IMR-90 (cell line): ENCODE data around the gene CNPY1. TPM values are rescaled to one million over a fixed set of nuclear protein-coding genes. Genes with fewer than 3 reads are reported as not detected.

Experiments
- ATAC-seq: fragments of 200-7000 bp; cut with Tn5 transposase; 2 replicates; pipeline ENCODE4 v1.9.1; 2020; ENCODE audit warnings: low read depth, mild to moderate bottlenecking, moderate library complexity
- BruUV-seq: library from RNA; stranded (reverse); fragments of 400-500 nt; replicated peaks from 2 replicates; lab custom pipeline; 2021; lab: Mats Ljungman, UMichigan
- CTCF ChIA-PET: fragments of 300-600 bp; formaldehyde crosslinking; extraction: SDS; loops from one replicate; lab custom pipeline; 2021; ENCODE audit warnings: antibody characterized with exemption; lab: Yijun Ruan, JAX
- POLR2A ChIA-PET: fragments of 300-600 bp; sonication (Branson Sonifier 250); formaldehyde crosslinking; loops from one replicate; lab custom pipeline; 2022; ENCODE audit warnings: antibody characterized with exemption; ENCODE audit not compliant: unreplicated experiment; lab: Charles Lee
- DNase-seq: peaks from one replicate; pipeline ENCODE4 v3.0.0; 2013
- H2AFZ ChIP-seq: replicated peaks from 2 replicates; pipeline ENCODE3; 2013; ENCODE audit warnings: low read length, mild to moderate bottlenecking; ENCODE audit not compliant: poor library complexity
- H2AK5ac ChIP-seq: 2 replicates; pipeline ENCODE4 v1.6.1; 2013; ENCODE audit warnings: low read depth, low read length, inconsistent platforms
- H2AK9ac ChIP-seq: replicated peaks from 2 replicates; pipeline ENCODE3; 2013; ENCODE audit warnings: mild to moderate bottlenecking, low read depth, low read length, moderate library complexity; ENCODE audit not compliant: poor library complexity
- H2BK120ac ChIP-seq: 2 replicates; pipeline ENCODE4 v1.6.1; 2013; ENCODE audit warnings: low read depth, low read length, inconsistent platforms
- H2BK15ac ChIP-seq: 3 replicates; pipeline ENCODE4 v1.6.1; 2013; ENCODE audit warnings: low read depth, low read length, inconsistent platforms
- H2BK20ac ChIP-seq: 2 replicates; pipeline ENCODE4 v1.6.1; 2013; ENCODE audit warnings: low read depth, mild to moderate bottlenecking, inconsistent platforms, low read length, moderate library complexity
- H2BK5ac ChIP-seq: 2 replicates; pipeline ENCODE4 v1.6.1; 2013; ENCODE audit warnings: mild to moderate bottlenecking, low read depth, low read length, inconsistent platforms; ENCODE audit not compliant: poor library complexity, severe bottlenecking
- H3K14ac ChIP-seq: replicated peaks from 2 replicates; pipeline ENCODE4 v1.6.1; 2013; ENCODE audit warnings: low read depth, low read length, inconsistent platforms
- H3K18ac ChIP-seq: 2 replicates; pipeline ENCODE4 v1.6.1; 2013; ENCODE audit warnings: low read depth, low read length, control low read depth
- H3K23ac ChIP-seq: 2 replicates; pipeline ENCODE4 v1.6.1; 2013; ENCODE audit warnings: low read depth, low read length, inconsistent platforms
- H3K27ac ChIP-seq: 2 replicates; pipeline ENCODE4 v1.5.1; 2013; ENCODE audit warnings: mild to moderate bottlenecking, control low read depth, low read length; ENCODE audit not compliant: insufficient read depth
- H3K27me3 ChIP-seq: 2 replicates; pipeline ENCODE4 v1.6.1; 2013; ENCODE audit warnings: low read length; ENCODE audit not compliant: control insufficient read depth, insufficient read depth
- H3K36me3 ChIP-seq: 2 replicates; pipeline ENCODE4 v1.6.1; 2013; ENCODE audit warnings: low read length, mixed read lengths; ENCODE audit not compliant: control insufficient read depth, insufficient read depth
- H3K4ac ChIP-seq: 2 replicates; pipeline ENCODE4 v1.6.1; 2013; ENCODE audit warnings: low read depth, low read length, inconsistent platforms
- H3K4me1 ChIP-seq: 2 replicates; pipeline ENCODE4 v1.6.1; 2013; ENCODE audit warnings: low read length, mixed read lengths; ENCODE audit not compliant: control insufficient read depth, insufficient read depth
- H3K4me2 ChIP-seq: 2 replicates; pipeline ENCODE4 v1.6.1; 2013; ENCODE audit warnings: low read depth, mild to moderate bottlenecking, control low read depth, low read length, moderate library complexity
- H3K4me3 ChIP-seq: 2 replicates; pipeline ENCODE4 v1.5.1; 2013; ENCODE audit warnings: low read depth, mild to moderate bottlenecking, control low read depth, low read length, moderate library complexity; ENCODE audit not compliant: insufficient read depth
- H3K56ac ChIP-seq: 2 replicates; pipeline ENCODE4 v1.6.1; 2013; ENCODE audit warnings: low read length, inconsistent platforms; ENCODE audit not compliant: insufficient read depth; ENCODE audit errors: extremely low read depth
- H3K79me1 ChIP-seq, 2 experiments: 2 replicates each; pipeline ENCODE4 v1.6.1; 2013; ENCODE audit warnings: low read length in 2 of 2, inconsistent platforms in 1 of 2, low read depth in 1 of 2
- H3K9ac ChIP-seq: 2 replicates; pipeline ENCODE4 v1.6.1; 2013; ENCODE audit warnings: low read depth, low read length, control low read depth
- H3K9me1 ChIP-seq: 2 replicates; pipeline ENCODE4 v1.6.1; 2013; ENCODE audit warnings: low read length, inconsistent platforms; ENCODE audit not compliant: insufficient read depth
- H3K9me3 ChIP-seq: 2 replicates; pipeline ENCODE4 v1.6.1; 2013; ENCODE audit warnings: low read length; ENCODE audit not compliant: control insufficient read depth, insufficient read depth
- H4K20me1 ChIP-seq: 2 replicates; pipeline ENCODE4 v1.6.1; 2013; ENCODE audit warnings: low read length, inconsistent platforms; ENCODE audit not compliant: insufficient read depth
- H4K5ac ChIP-seq: 2 replicates; pipeline ENCODE4 v1.6.1; 2013; ENCODE audit warnings: mild to moderate bottlenecking, low read depth, low read length, control low read depth
- H4K8ac ChIP-seq, 2 experiments: 2 replicates each; pipeline ENCODE4 v1.6.1; 2013; ENCODE audit warnings: low read depth in 2 of 2, low read length in 2 of 2, control low read depth in 1 of 2, inconsistent platforms in 1 of 2
- H4K91ac ChIP-seq: 2 replicates; pipeline ENCODE4 v1.6.1; 2013; ENCODE audit warnings: low read depth, low read length, inconsistent platforms; ENCODE audit not compliant: insufficient read depth
- CEBPB ChIP-seq: IDR thresholded peaks from 2 replicates; pipeline ENCODE4 v1.6.1; 2012; ENCODE audit warnings: low read depth, low read length, improper control_type of control experiment
- FOS ChIP-seq: fragments of 150-350 bp; IDR thresholded peaks from 2 replicates; pipeline ENCODE4 v1.6.1; 2016; ENCODE audit warnings: low read depth, low read length
- MXI1 ChIP-seq: IDR thresholded peaks from 2 replicates; pipeline ENCODE4 v1.6.1; 2012; ENCODE audit warnings: low read depth, mild to moderate bottlenecking, low read length, moderate library complexity, borderline replicate concordance
- RAD21 ChIP-seq: IDR thresholded peaks from 2 replicates; pipeline ENCODE4 v1.6.1; 2012; ENCODE audit warnings: low read length, improper control_type of control experiment
- RCOR1 ChIP-seq: IDR thresholded peaks from 2 replicates; pipeline ENCODE4 v1.6.1; 2012; ENCODE audit warnings: mild to moderate bottlenecking, low read length, improper control_type of control experiment; ENCODE audit not compliant: insufficient replicate concordance
- RFX5 ChIP-seq: IDR thresholded peaks from 2 replicates; pipeline ENCODE4 v1.8.0; 2012; ENCODE audit warnings: low read depth, mild to moderate bottlenecking, low read length, moderate library complexity
- SMC3 ChIP-seq: fragments of 150-350 bp; IDR thresholded peaks from 2 replicates; pipeline ENCODE4 v1.6.1; 2016; ENCODE audit warnings: low read depth, mild to moderate bottlenecking, antibody characterized with exemption, low read length, moderate library complexity
- USF2 ChIP-seq: fragments of 150-350 bp; IDR thresholded peaks from 2 replicates; pipeline ENCODE4 v1.6.1; 2017; ENCODE audit warnings: mild to moderate bottlenecking, antibody characterized with exemption, low read length, low read depth
- WGBS, 2 experiments: methylation state at CpG; one replicate each; pipeline versions ENCODE4 v1.1.5 to v1.1.7; 2013; ENCODE audit warnings: missing lambda C conversion rate in 2 of 2; ENCODE audit not compliant: insufficient read length in 1 of 2; ENCODE audit errors: extremely low coverage in 2 of 2; 5-methylcytosine and 5-hydroxymethylcytosine counted together
- dilution Hi-C: fragments of 300-500 bp; cut with HindIII; formaldehyde crosslinking; loops from one replicate; pipeline ENCODE4 v1.14.3; 2018; ENCODE audit warnings: low sequenced_read_pairs; ENCODE audit not compliant: unreplicated experiment
- in situ Hi-C: fragments of 300-500 bp; cut with MboI; formaldehyde crosslinking; loops from 3 replicates; pipeline ENCODE4 v1.14.3; 2019; ENCODE audit warnings: low sequenced_read_pairs, inconsistent platforms, mixed read lengths
- intact Hi-C: fragments of 100-400 bp; cut with micrococcal nuclease; formaldehyde crosslinking; loops from 2 replicates; pipeline ENCODE4 v1.10.0; 2022
- polyA plus RNA-seq, 3 experiments: library from polyadenylated mRNA; depleted of rRNA; stranded (reverse); fragments of >200 nt; gene quantifications; 2 replicates each; pipeline ENCODE4 v1.2.3, GENCODE V29; 2012; ENCODE audit warnings: low replicate concordance in 1 of 3
- total RNA-seq: library from RNA; depleted of rRNA; stranded (reverse); fragments of >200 nt; gene quantifications from 2 replicates; pipeline ENCODE4 v1.2.3, GENCODE V29; 2012

Gene CNPY1
- total and polyA plus RNA-seq, 2 of the 4 experiments (the other 2 are of a cell fraction): not detected

GRCh38 chr7:155509359-155509724 is 37.0 kb downstream of the CNPY1 start:
- no peak overlapping the region for H3K23ac ChIP-seq
- no peak overlapping the region for H3K14ac ChIP-seq
- H3K9ac ChIP-seq: no peak overlapping the region
- H3K4me1 ChIP-seq: no peaks in the 10 kb centered on the region
- H3K9me3 ChIP-seq: no peaks in the 10 kb centered on the region; the same call in 1 of the 2 replicates
- H3K4ac ChIP-seq: no peak overlapping the region
- H3K36me3 ChIP-seq: no peaks in the 10 kb centered on the region
- ATAC-seq: no peak
- H3K9me1 ChIP-seq: no peaks in the 10 kb centered on the region
- H2AFZ ChIP-seq: no peak overlapping the region
- ChIA-PET POLR2A (no interaction called here), CTCF (no interaction called here)
- no peak overlapping the region for H2BK120ac ChIP-seq
- no peak overlapping the region for H4K8ac ChIP-seq
- in situ Hi-C loops: no loop called here
- H4K5ac ChIP-seq: no peak overlapping the region
- no peak overlapping the region for H2AK9ac ChIP-seq
- H4K20me1 ChIP-seq: no peaks in the 10 kb centered on the region
- no peak overlapping the region for H2BK5ac ChIP-seq
- no peak overlapping the region for H3K56ac ChIP-seq
- H4K91ac ChIP-seq: no peak overlapping the region
- H3K4me2 ChIP-seq: no peak overlapping the region
- TF ChIP-seq RCOR1 (no peak), USF2 (no peak), MXI1 (no peak), SMC3 (no peak), CEBPB (no peak), FOS (no peak), RFX5 (no peak), RAD21 (no peak)
- BruUV-seq: no TSS peak
- no peaks in the 10 kb centered on the region for H3K79me1 ChIP-seq
- no peak overlapping the region for H3K27ac ChIP-seq
- 2% methylated on average over 7 of the region's 16 CpGs; no CpG with 5 or more reads in 1 of the 2 experiments for WGBS, 2 experiments
- H2BK20ac ChIP-seq: no peak overlapping the region
- dilution Hi-C loops: no loop called here
- intact Hi-C loops: no loop called here
- no peak overlapping the region for H2BK15ac ChIP-seq
- H3K18ac ChIP-seq: no peak overlapping the region
- H3K4me3 ChIP-seq: no peak overlapping the region
- no peak for DNase-seq
- no peak overlapping the region for H2AK5ac ChIP-seq
- H3K27me3 ChIP-seq: peaks cover 45% of the 10 kb centered on the region
